ENCODE results near the gene NRXN3. TPM values are rescaled to one million over a fixed set of nuclear protein-coding genes. Genes with fewer than 3 reads are reported as not detected.

Gene NRXN3
- total and polyA plus RNA-seq, 2 experiments from 2014 or later: 1.0 to 1.8 TPM

GRCh38 chr14:78308079-78308478, 137.9 kb downstream of the NRXN3 start:
- Histone ChIP-seq H2AFZ (no peak overlapping the region), H3K4me2 (no peak overlapping the region), H3F3A (replicated peaks; ENCODE audit: low read depth) (no peaks in the 10 kb centered on the region), H3K27me3 (ENCODE audit: insufficient read depth) (no peaks in the 10 kb centered on the region), H3K9me2 (ENCODE audit: insufficient read depth) (no peaks in the 10 kb centered on the region), H4K20me1 (replicated peaks; ENCODE audit: insufficient read depth) (no peaks in the 10 kb centered on the region), H3K27ac (ENCODE audit: low read depth) (no peak overlapping the region), H3K4me3 (no peak overlapping the region), H3K79me2 (replicated peaks; ENCODE audit: insufficient read depth) (no peaks in the 10 kb centered on the region), H3K36me3 (ENCODE audit: insufficient read depth) (no peaks in the 10 kb centered on the region), H3K4me1 (ENCODE audit: insufficient read depth) (0 out of 2 replicates have a peak, but pooled peaks cover 3% of the 10 kb centered on the region)
- Mint-ChIP-seq H3K36me3 (ENCODE audit: low read depth) (no peaks in the 10 kb centered on the region), H3K27me3 (ENCODE audit: insufficient read depth, low read depth, poor library complexity) (no peaks in the 10 kb centered on the region), H3K9me3 (no peaks in the 10 kb centered on the region), H3K4me1 (peaks cover 3% of the 10 kb centered on the region; the same call in 2 of the 3 replicates), H3K4me3 (no peak overlapping the region), H3K27ac (no peak overlapping the region)
- DNase-seq (ENCODE audit: low spot score) (no peak), ATAC-seq (no peak)
- TF ChIP-seq ZNF114 (CRISPR knock-in tag; IDR thresholded peaks at IDR 0.05) (no peak), ZNF462 (CRISPR knock-in tag; IDR thresholded peaks at IDR 0.05) (no peak), ZNF331 (CRISPR knock-in tag; IDR thresholded peaks at IDR 0.05; ENCODE audit: low read depth) (no peak), EZH2 (IDR thresholded peaks at IDR 0.05; ENCODE audit: low read depth, unreplicated experiment) (no peak), REST (IDR thresholded peaks at IDR 0.05; ENCODE audit: unreplicated experiment) (no peak), STAT1 (IDR thresholded peaks at IDR 0.05; ENCODE audit: unreplicated experiment) (no peak), CREB1 (CRISPR knock-in tag; IDR thresholded peaks at IDR 0.05; ENCODE audit: low read depth) (no peak), EZH2phosphoT487 (IDR thresholded peaks at IDR 0.05; ENCODE audit: unreplicated experiment) (no peak), JUNB (IDR thresholded peaks at IDR 0.05; ENCODE audit: unreplicated experiment) (no peak), POLR2AphosphoS5 (IDR thresholded peaks at IDR 0.05; ENCODE audit: low read depth) (no peak), NANOG (IDR thresholded peaks at IDR 0.05; ENCODE audit: borderline replicate concordance) (no peak)
- TF ChIP-seq, protein P1, sequence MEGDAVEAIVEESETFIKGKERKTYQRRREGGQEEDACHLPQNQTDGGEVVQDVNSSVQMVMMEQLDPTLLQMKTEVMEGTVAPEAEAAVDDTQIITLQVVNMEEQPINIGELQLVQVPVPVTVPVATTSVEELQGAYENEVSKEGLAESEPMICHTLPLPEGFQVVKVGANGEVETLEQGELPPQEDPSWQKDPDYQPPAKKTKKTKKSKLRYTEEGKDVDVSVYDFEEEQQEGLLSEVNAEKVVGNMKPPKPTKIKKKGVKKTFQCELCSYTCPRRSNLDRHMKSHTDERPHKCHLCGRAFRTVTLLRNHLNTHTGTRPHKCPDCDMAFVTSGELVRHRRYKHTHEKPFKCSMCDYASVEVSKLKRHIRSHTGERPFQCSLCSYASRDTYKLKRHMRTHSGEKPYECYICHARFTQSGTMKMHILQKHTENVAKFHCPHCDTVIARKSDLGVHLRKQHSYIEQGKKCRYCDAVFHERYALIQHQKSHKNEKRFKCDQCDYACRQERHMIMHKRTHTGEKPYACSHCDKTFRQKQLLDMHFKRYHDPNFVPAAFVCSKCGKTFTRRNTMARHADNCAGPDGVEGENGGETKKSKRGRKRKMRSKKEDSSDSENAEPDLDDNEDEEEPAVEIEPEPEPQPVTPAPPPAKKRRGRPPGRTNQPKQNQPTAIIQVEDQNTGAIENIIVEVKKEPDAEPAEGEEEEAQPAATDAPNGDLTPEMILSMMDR (conservative IDR thresholded peaks at IDR 0.05; ENCODE audit: low read depth in 2 of 2): no peak
- TF ChIP-seq, protein P2, sequence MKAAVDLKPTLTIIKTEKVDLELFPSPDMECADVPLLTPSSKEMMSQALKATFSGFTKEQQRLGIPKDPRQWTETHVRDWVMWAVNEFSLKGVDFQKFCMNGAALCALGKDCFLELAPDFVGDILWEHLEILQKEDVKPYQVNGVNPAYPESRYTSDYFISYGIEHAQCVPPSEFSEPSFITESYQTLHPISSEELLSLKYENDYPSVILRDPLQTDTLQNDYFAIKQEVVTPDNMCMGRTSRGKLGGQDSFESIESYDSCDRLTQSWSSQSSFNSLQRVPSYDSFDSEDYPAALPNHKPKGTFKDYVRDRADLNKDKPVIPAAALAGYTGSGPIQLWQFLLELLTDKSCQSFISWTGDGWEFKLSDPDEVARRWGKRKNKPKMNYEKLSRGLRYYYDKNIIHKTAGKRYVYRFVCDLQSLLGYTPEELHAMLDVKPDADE (IDR thresholded peaks at IDR 0.05): no peak

All from GM23338 (cell line).